Heart right ventricle (tissue), 16 donors: ENCODE data around the gene ZNF778. TPM values are rescaled to one million over a fixed set of nuclear protein-coding genes. Genes with fewer than 3 reads are reported as not detected.

ENCODE experiments used
- ATAC-seq, 8 donors: fragments of 200-7000 bp; cut with Tn5 transposase; one replicate each; pipeline ENCODE4 v1.9.1; 2020; ENCODE audit warnings: mild to moderate bottlenecking in 8 of 8, moderate library complexity in 8 of 8, moderate number of reproducible peaks in 1 of 8
- DNase-seq, 2 donors: peaks; one replicate each; pipeline ENCODE4 v3.0.0-alpha.2; 2020
- H3K27ac ChIP-seq, 10 donors: fragments of 200-600 bp; sonication (generic) in 2 of 10; one replicate each; pipeline versions ENCODE4 v1.5.0 to v1.8.0; 2020 to 2022; ENCODE audit warnings: mild to moderate bottlenecking in 3 of 10
- H3K27me3 ChIP-seq, 7 donors: fragments of 200-600 bp; one replicate each; pipeline ENCODE4 v1.8.0; 2021 to 2022; ENCODE audit warnings: mild to moderate bottlenecking in 2 of 7
- H3K36me3 ChIP-seq, 9 donors: fragments of 200-600 bp; sonication (generic) in 1 of 9; one replicate each; pipeline versions ENCODE4 v1.5.0 to v1.8.0; 2020 to 2022; ENCODE audit warnings: mild to moderate bottlenecking in 2 of 9
- H3K4me1 ChIP-seq, 9 donors: fragments of 200-600 bp; sonication (generic) in 1 of 9; one replicate each; pipeline versions ENCODE4 v1.5.0 to v1.8.0; 2020 to 2022; ENCODE audit warnings: mild to moderate bottlenecking in 4 of 9
- H3K4me3 ChIP-seq, 10 donors: fragments of 200-600 bp; sonication (generic) in 2 of 10; one replicate each; pipeline versions ENCODE4 v1.5.0 to v1.8.0; 2020 to 2022; ENCODE audit warnings: mild to moderate bottlenecking in 7 of 10, moderate library complexity in 2 of 10
- H3K9me3 ChIP-seq, 11 donors: fragments of 200-600 bp in 10 of 11; sonication (generic) in 2 of 11; one replicate each; pipeline versions ENCODE4 v1.5.0 to v1.8.0; 2013 to 2022; ENCODE audit warnings: mild to moderate bottlenecking in 2 of 11, control low read depth in 1 of 11, moderate library complexity in 1 of 11
- WGBS, 2 donors: extraction: QIAGEN DNeasy Blood & Tissue Kit; methylation state at CpG; one replicate each; pipeline ENCODE4 v1.1.7; 2013; ENCODE audit warnings: inconsistent platforms in 1 of 2; 5-methylcytosine and 5-hydroxymethylcytosine counted together
- intact Hi-C, 10 donors: fragments of 100-400 bp; cut with DNase I; formaldehyde crosslinking; loops; one replicate each; pipeline versions ENCODE4 v1.11.1 to v1.14.2; 2022
- polyA plus RNA-seq, 2 donors: library from polyadenylated mRNA; stranded (reverse); fragments of 200-250 nt; gene quantifications; one replicate each; pipeline ENCODE4 v1.2.3, GENCODE V29; 2013
- total RNA-seq, 10 donors: library from RNA; stranded (reverse); fragmentation: NEBNext Ultra II Directional in 3 of 10; extraction: Animal tissue kit (Norgen Biotek cat#: 25700) in 3 of 10; gene quantifications; one replicate each; pipeline versions ENCODE4 v1.2.1 to v1.2.4, GENCODE V29; 2021 to 2023
- TF ChIP-seq, protein P1 (sequence below), 9 donors: fragments of 200-600 bp; sonication (generic) in 2 of 9; IDR thresholded peaks; one replicate each; pipeline versions ENCODE4 v1.5.0 to v1.8.0; 2021 to 2022; ENCODE audit warnings: antibody characterized with exemption in 9 of 9, mild to moderate bottlenecking in 5 of 9, moderate library complexity in 1 of 9
- donor health status: Arrhythmogenic right ventricular cardiomyopathy.
- donor health status: ischemic (EF 13 %, LVEDD 7.1; RV severe dilation, severe dysfunction).
- donor health status: healthy with polysubstance abuse.
- donor health status: DM: no; HTN: yes; CAD: no.
- donor health status: DM: no; HTN: no; CAD: no.
- donor health status: ischemic (EF 25% LVEDD 6.9; RV normal size, moderate dysfunction).
- donor health status: ischemic (EF 25% LVEDD 5.7; RV mildly dilated, moderate dysfunction).
- donor health status: healthy.
- donor health status: DM: yes; HTN: yes; CAD: no.
- donor health status: Ischemic cardiomyopathy.
- donor health status: ischemic (EF 35%, LVEDD 5.7; RV mildly dilated, moderate dysfunction).
- donor health status: nonischemic (EF 11% LVEDD 7.7; RV severe dilation, severe dysfunction).
- donor health status: DM: yes; HTN: yes; CAD: no.
- donor health status: PGD.
- donor health status: ischemic (EF 29% LVEDD 5.4; RV normal size, mild dysfunction).
- donor health status: nonischemic (EF 23%, LVEDD 6.1; RV moderate dilation, normal function).

The ZNF778 gene
- total and polyA plus RNA-seq, 12 donors: 1.7 to 11.3 (median 8.2) TPM

DNA sequence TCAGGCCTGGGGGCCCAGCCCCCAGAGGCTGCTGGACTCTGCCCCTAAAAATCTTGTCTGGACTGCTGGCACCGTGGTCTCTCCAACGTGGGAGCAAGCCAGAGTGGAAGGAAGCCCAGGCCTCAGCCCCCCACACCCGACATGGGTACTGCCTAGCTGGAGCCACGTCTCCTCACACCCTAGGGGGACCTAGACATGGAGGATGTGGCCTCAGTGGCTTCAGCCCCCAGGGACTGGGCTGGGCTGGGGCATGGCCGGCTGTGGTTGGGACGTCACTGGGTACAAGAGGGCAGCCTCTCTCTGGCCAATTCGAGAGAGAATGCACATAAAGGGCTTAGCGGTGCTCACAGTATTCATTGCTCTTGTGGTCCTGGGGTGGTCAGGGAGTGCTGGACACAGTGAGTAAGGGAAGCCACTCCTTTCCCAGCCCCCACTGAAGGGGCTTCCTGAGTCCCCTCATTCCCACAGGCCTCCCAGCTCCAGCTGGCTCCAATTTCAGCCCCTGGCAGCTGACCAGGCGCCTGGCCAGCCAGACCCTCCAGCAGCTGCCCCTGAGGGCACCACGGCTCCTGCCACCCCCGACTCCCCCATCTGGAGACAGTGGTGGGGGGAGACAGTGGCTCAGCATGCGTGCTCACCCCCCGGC, 44.9 kb upstream of the ZNF778 start:
- Histone ChIP-seq H3K4me3 (no peak overlapping the region), H3K27ac (no peak overlapping the region), H3K9me3 (no peaks in the 10 kb centered on the region), H3K4me1 (peaks cover 0 to 16% (median 11%) of the 10 kb centered on the region in 9 donors), H3K27me3 (peaks cover 14 to 73% (median 58%) of the 10 kb centered on the region in 7 donors), H3K36me3 (no peaks in the 10 kb centered on the region)
- TF ChIP-seq, protein P1, sequence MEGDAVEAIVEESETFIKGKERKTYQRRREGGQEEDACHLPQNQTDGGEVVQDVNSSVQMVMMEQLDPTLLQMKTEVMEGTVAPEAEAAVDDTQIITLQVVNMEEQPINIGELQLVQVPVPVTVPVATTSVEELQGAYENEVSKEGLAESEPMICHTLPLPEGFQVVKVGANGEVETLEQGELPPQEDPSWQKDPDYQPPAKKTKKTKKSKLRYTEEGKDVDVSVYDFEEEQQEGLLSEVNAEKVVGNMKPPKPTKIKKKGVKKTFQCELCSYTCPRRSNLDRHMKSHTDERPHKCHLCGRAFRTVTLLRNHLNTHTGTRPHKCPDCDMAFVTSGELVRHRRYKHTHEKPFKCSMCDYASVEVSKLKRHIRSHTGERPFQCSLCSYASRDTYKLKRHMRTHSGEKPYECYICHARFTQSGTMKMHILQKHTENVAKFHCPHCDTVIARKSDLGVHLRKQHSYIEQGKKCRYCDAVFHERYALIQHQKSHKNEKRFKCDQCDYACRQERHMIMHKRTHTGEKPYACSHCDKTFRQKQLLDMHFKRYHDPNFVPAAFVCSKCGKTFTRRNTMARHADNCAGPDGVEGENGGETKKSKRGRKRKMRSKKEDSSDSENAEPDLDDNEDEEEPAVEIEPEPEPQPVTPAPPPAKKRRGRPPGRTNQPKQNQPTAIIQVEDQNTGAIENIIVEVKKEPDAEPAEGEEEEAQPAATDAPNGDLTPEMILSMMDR (IDR thresholded peaks at IDR 0.05): no peak
- WGBS, 2 donors: 55 to 56% methylated on average over 13 of the region's 13 CpGs
- ATAC-seq: no peak
- intact Hi-C loops: loop anchor here in 3 of 10 donors (5.0 to 10.0 kb wide), 3 partner anchors 355 to 360 kb away; partner anchors contain the start of gene APRT (in 2 of the 3)
- no peak for DNase-seq

DNA sequence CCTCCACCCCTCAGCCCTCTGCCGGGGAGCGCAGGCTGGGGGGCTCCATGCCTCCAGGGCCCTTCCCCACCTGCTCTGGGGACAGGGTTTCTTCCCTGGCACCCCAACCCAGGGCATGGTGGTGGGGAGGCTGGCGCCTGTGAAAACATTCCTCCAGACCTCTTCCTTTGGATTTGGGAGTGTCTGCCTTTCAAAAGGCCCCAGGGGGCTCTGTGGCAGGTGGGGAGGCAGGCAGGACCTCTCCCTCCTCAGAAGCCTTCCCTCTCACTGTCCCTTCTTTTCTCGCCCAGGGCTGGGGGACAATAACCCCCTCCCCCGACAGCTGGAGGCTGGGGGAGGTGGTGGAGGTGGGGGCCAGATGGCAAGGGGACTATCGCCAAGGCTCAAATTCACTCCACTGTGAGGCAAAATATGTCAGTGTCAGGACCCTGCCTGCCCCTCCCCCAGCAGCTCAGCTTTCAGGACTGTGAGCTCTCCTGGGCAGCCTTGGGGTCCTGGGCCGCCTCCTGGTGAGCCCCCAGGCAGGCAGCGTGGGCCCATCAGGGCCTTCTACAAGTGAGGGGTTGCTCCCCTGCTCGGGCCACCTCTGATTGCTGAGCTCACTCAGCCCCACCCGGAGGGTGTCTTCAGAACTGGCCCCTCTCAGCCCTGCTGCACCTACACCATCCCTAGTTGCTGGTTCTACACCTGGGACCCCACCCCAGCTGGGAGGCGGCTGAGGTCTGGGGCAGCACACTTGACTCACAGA, 44.2 kb upstream of the ZNF778 start:
- no peak for DNase-seq
- Histone ChIP-seq H3K4me3 (no peak overlapping the region), H3K9me3 (no peaks in the 10 kb centered on the region), H3K36me3 (no peaks in the 10 kb centered on the region), H3K27me3 (peaks cover 18 to 73% (median 58%) of the 10 kb centered on the region in 7 donors), H3K27ac (no peak overlapping the region), H3K4me1 (peaks cover 0 to 16% (median 9%) of the 10 kb centered on the region in 9 donors)
- TF ChIP-seq, protein P1 (IDR thresholded peaks at IDR 0.05): no peak
- 64 to 77% methylated on average over 11 of the region's 11 CpGs for WGBS, 2 donors
- intact Hi-C loops: loop anchor here in 3 of 10 donors (5.0 to 10.0 kb wide), 3 partner anchors 356 to 361 kb away; partner anchors contain the start of gene APRT (in 2 of the 3)
- ATAC-seq: no peak

DNA sequence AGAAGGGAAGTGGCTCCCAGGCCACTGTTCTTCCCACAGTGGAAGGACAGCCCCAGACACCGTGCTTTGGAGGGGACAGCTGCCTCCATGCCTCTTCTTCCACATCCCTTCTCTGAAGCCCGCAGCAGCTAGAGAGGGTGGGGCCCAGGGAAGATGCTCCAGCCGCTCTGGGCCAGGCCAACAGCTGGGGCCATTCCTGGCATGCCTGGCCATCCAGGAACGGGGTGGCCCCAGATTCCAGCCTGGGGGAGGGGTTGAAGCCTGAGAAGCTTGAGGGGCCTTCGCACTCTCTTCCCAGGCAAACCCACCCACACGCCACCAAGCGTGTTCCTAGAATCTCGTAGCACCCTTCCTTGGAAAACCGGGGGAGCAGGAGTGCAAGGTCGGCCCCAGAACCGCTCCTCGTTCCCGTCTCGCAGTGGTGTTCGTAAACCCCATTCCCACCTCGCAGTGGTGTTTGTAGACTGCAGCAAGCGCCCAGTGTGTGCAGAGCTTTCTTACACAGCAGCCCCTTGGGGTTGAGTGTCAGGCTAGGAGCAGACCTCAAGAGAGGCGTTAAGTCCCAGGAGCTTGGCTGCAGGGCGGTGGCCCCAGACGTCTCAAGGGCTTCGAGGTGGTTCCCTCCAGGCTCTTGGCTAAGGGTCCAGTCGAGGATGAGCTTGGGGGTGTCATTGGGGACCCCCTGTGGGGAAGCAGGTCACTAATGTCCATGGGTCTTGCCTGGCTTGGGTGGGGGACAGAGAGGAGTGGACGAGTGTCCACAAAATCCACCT, 43.3 kb upstream of the ZNF778 start:
- H3K4me3 ChIP-seq: no peak overlapping the region
- H3K36me3 ChIP-seq: no peaks in the 10 kb centered on the region
- no peak overlapping the region for H3K27ac ChIP-seq
- 76% methylated on average over 23 of the region's 23 CpGs for WGBS, 2 donors
- TF ChIP-seq, protein P1 (IDR thresholded peaks at IDR 0.05): no peak
- H3K27me3 ChIP-seq: peaks cover 12 to 71% (median 56%) of the 10 kb centered on the region in 7 donors
- H3K9me3 ChIP-seq: no peaks in the 10 kb centered on the region
- no peak for DNase-seq
- intact Hi-C loops: loop anchor here in 3 of 10 donors (5.0 to 10.0 kb wide), 3 partner anchors 357 to 362 kb away; partner anchors contain the start of gene APRT (in 2 of the 3)
- ATAC-seq: no peak
- H3K4me1 ChIP-seq: peaks cover 0 to 16% (median 9%) of the 10 kb centered on the region in 9 donors

DNA sequence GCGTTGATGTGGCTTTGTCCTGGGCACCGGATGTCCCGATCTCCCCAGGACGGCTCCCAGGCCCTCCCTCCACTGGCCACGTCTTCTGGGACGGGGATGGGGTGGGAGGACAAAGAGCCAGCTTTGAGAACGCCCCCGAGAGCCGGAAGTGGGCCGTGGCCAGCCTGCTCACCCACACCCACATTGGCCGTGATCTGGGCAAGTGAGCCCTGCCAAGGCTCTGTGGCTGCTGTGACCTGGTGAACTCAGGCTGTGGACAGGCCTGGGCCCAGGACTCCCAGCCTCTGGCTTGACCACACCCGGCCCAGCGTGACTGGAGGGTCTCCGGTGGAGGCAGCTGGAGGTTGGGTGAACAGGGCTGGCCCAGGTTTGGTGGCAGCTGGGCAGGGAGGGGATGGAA, 42.6 kb upstream of the ZNF778 start:
- Histone ChIP-seq H3K27ac (no peak overlapping the region), H3K4me3 (no peak overlapping the region), H3K36me3 (no peaks in the 10 kb centered on the region), H3K27me3 (peaks cover 7 to 69% (median 53%) of the 10 kb centered on the region in 7 donors), H3K9me3 (no peaks in the 10 kb centered on the region), H3K4me1 (peaks cover 0 to 16% (median 9%) of the 10 kb centered on the region in 9 donors)
- WGBS, 2 donors: 76 to 84% methylated on average over 14 of the region's 14 CpGs
- intact Hi-C loops: loop anchor here in 3 of 10 donors (5.0 to 10.0 kb wide), 3 partner anchors 358 to 363 kb away; partner anchors contain the start of gene APRT (in 2 of the 3)
- TF ChIP-seq, protein P1 (IDR thresholded peaks at IDR 0.05): no peak
- no peak for DNase-seq
- no peak for ATAC-seq
